GM18861 (cell line): ENCODE data around the gene BEST4.
A peak's percentile ranks its signal among the peaks of the same experiment; 100 is the strongest.
"Not testable (repeated sequence)": the region's sequence is repeated elsewhere in the genome, so short reads cannot be mapped to it uniquely, and the experiment has no call there.

Experiments
- ATAC-seq: cut with Tn5 transposase; IDR thresholded peaks from one replicate; pipeline ENCODE4 v1.9.1; 2021; ENCODE audit not compliant: unreplicated experiment

The BEST4 gene

DNA sequence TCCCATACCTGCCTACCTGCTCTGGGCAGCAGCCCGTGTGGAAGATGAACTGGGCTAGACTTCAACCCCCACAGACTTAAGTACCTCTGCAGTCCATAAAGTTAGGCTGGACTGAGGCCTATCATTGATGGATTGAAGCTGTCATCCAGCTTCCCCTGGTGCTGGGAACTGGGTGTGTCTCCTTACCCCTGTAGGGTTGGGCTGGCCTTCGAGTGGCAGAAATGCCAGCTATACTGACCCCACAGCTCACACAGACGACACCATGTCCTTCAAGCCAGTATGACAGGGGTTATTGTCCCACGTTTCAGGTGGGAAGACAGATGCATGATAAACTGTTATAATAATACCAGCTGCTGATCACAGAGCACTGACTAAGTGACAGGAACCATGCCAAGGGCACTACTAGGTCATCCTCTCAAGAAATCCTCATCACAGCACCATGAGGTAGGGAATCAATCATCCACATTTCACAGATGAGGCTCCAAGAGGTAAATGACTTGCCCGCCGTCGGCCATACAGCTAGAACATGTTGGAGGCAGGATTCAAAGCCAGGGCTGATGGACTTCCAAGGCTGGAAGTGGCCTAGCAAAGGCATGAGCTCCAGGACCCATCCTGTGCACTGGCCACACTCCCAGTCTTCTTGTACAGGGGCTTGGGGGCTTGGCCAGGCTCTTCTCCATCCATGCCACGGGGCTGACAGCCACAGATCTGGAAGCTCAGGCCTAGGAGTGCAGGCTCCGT, at the start of gene BEST4:
Gene BEST4, minus strand, starts transcription at position 51 of the 741 bp plus-strand sequence. CDS start 465 bp downstream, outside the sequence.
- no peak for ATAC-seq

DNA sequence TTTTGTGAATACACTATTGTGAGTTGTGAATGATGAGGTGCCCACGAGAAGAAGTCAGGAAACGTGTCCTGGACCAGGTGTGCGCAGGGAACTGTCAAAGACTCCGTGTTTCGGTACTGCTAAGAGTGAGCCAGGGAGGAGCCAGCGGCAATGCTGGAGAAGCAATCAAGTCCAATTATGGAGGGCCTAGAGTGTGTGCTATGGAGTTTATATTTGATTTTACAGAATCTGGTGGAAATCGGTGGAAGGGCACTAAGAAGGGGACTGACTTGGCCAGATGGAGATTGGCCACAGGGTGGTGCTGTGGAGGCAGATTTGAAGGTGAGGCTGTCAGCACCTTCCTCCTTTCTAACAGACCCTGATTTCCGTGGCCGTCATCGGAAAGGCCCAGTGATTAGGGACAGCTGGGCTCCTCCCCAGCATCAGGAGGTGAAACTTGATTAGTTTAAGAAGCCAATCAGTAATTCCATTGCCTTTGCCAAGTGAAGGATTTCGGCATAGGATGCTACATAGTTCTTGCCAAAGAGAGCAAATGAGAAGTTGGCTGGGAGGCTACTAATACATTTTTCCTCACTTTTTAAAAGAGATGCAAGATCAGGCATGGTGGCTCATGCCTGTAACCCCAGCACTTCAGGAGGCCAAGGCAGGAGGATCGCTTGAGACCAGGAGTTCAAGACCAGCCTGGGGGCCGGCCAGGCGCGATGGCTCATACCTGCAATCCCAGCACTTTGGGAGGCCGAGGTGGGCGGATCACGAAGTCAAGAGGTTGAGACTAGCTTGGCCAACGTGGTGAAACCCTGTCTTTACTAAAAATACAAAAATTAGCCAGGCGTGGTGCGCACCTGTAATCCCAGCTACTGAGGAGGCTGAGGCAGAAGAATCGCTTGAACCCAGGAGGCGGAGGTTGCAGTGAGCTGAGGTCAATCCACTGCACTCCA, 48.0 kb upstream of the BEST4 start:
- ATAC-seq = peak; percentile 78

DNA sequence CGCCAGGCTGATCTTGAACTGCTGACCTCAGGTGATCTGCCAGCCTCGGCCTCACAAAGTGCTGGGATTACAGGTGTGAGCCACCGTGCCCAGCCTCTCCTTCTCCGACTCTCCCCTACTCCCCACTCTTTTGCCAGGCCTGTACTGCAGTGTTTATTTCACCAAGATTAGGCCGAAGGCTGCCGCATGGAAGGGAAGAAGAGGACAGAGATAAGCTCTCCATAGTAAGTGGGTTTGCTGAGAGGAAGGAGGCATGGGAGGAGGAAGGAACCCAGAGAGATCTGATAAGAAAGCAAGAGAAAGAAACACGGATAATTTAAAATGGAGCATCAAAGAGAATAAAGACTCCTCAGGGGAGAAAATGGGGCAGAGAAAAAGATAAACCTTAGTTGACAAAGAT, 46.4 kb upstream of the BEST4 start:
- ATAC-seq = no peak

DNA sequence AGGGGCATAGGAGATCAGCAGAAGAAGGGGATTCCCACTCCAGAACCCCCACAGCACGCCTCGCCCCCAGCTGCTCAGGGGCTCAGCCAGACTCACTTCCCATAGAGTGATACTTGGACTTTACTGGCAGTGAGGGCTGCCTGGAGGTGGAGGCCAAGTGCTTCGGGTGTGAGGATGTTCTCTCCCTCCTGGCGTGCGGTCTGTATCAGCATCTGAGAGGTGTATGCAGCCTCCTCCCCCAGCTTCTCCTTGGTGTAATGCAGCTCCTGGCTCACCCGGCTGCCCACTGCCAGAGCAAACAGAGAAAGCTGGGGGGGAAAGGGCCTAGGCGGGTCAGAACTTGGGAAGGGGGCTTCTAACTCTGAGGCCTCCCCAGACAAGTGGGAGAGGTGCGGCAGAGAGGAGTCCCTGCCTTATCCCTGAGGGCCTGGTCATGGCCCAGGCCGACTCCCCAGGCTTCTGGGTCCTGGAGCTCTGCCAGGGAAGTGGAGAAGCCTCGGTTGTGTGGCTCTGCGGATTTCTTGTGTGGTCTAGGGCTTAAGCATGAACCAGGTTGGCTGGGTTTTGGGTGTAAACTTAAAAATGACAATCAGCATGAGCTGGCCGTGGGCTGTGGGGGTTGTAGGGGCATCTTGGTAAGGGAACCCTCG, 44.2 kb upstream of the BEST4 start:
- ATAC-seq = no peak

DNA sequence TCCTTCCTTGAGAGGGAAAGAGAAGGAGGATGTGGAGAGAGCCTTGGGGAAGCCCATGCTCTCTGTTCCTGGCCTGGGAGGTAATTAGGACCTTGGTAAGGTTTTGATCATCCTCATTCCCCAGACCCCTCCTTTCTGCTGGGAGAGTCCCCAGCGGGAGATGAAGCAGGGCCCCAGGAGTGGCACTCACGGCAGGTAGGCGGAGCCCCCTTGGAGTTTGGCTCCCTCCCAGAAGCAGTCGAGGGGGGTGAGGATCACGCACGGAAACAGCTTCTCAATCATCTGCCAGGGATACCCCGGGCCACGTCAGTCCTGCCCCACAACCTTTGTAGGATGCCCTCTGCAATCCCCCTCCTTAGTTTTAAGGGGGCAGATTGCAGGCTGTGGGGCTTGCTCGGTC, 43.5 kb upstream of the BEST4 start:
- no peak for ATAC-seq

DNA sequence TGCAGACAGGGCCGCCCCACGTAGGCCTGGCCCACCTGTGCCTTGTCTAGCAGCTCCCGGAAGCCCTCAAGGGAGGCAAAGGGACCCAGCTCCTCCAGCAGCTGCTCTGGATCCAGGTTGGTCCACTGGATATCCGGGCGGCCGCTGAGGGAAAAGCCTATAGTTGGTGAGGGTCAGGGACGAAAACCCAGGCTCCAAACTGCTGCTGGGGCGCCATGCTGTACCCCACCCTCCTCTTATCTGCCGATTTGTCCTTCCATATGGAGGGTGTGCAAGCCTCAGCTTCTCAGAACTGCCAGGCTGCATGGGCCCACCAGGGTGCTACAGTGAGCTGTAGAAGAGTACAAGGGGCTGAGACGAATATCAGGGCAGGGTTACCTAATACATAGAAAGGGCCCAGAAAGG, 42.9 kb upstream of the BEST4 start:
- no peak for ATAC-seq

DNA sequence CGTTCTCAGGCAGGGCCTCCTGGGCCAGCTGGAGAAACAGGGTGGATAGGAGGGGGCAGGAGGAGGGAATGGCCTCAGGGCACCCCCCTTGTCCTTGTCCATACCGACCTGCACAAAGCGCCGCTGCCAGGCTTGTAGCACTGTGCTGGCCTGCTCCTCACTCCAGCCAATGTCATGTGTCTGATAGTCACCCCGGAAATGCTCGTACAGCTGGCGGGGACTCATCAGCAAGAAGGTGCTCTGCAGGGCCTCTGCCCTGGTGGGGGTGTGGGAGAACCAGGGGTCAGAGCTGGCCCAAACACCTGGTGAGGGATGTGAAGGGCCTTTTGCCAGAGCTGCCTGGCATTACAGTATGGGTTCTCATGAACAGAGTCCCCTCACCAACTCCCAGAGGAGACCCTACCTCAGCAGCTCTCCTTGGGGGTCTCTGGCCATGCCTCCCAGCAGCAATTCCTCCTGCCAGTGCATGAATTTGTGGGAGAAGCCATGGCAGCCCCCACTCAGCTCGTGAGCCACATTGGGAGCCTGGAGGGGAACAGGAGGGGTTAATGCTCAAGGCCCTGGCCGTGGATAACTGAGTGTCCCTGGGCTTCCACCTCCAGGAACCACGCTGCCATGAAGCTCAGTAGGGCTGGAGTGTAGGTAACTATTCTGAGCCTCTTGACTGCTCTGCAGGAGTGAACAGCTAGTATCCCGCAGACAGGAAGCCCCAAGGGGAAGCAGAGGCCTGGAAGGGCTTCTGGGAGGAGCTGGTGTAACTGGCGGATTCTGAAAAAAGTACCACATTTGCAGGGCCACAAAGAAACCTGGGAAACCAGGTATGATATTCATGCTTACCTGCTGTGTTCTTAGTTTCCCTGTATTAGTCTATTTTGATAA, 41.8 kb upstream of the BEST4 start:
- ATAC-seq = no peak

DNA sequence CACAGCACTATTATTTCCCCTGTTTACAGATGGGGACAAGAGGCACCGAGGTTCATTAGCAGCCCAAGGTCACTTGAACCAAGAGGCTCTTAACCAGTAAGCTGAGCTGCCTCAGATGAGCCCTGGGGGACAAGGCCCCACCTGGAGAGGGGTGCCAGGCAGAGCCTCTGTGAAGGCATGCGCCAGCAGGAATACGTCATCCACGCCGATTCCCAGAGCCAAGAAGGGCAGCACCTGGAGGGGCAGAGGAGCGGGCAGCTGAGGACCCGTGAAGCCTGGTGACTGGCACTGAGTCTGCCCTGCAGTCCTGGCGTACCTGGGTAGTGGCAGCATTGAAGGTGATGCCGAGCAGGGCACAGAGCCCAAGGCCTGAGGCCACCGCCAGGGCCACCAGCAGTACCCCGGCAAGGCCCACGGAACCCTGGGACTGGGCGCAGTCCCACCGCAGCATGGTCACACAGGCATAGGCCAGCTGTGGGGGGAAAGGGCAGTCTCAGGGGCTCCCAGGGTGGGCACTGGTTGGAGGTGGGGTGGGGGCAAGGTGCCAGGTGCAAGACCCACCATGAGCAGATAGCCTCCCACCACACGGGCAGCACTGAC, 41.0 kb upstream of the BEST4 start:
- no peak for ATAC-seq

DNA sequence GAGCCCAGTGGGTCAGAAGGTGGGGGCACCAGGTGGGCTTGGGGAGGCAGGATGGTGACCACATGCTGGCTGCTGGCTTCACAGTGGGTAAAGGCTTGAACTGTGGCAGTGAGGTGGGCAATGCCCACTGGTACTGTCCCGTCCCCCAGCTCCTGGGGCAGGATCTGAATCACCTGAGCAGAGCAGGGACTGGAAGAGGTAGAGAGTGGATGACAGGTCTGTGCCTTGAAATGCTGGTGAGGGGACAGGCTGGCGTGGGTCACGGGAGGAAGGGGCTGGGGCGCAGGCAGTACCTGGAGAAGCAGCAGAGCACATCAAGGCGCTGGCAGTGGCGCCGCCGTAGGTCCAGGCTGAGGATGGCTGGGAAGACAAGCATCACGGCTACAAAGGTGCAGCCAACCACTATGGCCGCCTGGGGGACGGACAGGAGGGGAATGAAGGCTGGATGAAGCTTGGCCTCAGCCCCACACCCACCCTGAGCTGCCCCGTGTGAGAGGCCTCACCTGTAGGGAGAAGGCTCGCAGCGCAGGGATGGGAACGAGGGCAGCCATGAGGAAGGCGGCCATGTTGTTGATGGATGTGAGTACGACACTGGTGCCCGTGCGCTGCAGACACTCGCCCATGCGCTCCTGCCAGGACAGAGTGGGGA, 40.2 kb upstream of the BEST4 start:
- no peak for ATAC-seq

DNA sequence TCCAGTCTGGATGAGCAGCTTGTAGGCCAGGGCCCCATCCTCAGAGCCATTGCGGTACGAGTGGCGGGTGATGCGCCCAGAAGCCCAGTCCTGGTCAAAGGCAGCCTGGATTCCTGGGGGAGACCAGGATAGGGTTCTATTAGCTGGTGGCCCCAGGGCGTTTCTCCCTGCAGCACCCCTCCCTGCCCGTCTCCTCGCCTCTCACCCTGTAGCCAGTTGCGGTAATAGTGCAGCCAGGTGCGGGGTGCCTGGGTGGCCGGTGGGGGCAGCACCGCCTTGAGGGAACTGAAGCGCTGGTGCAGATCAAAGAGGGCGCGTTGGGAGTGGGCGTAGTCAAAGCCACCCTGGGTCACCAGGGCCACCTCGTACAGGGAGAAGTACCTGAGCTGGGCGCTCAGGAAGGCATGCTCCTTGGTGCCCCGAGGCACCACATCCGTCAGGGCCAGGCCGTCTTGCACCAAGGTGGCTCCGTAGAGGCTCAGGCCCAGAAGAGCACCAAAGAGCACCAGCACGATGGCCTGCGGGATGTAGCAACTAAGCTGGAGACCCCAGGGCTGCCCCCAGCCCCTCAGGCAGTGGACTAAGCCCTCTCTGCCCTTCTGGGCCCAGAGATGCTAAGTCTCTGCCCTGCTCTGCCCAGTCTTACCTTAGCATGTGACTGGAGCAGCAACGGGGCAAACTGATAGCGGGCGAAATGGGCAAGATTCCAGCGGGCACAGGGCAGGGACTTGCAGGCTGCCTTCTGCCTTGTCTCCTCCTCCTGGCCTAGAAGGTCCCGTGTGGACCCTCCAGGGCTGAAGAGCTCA, 39.4 kb upstream of the BEST4 start:
- no peak for ATAC-seq

DNA sequence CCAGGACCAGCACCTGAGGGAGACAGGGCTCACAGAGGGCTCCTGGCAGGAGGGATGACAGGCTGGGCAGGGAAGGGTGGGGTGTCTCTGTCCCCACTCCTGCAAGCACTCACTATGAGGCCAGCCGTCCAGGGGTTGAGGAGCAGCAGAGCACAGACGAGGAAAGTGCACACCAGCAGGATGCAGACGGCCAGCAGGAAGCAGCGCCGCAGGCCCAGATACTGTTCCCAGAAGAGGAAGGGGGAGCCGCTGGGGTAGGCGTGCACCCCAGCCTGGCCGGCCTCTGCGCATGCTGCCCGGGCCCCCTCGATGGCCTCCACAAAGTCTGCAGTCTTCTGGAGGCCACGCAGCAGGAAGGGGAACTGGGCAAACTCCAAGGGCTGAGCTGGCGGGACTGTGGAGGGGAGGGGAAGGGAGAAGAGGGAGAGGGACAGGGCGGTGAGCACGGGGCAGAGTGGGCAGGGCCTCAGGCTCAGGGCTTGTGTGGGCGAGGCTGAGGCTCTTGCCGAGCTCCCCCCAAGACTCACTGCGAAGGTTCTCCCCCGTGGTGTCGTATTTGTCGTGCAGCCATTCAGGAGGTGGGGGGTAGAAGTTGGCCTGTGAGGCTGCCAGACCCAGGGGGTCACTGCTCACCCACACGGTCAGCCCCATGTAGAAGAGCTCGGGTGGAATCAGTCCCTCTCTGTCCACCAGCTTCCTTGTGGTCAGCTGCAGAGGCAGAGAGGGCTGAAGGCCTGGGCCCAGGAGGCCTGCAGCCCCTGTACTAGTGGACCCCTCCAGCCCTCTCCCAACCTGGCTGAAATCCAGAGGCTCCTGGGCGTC, 38.6 kb upstream of the BEST4 start:
- no peak for ATAC-seq

DNA sequence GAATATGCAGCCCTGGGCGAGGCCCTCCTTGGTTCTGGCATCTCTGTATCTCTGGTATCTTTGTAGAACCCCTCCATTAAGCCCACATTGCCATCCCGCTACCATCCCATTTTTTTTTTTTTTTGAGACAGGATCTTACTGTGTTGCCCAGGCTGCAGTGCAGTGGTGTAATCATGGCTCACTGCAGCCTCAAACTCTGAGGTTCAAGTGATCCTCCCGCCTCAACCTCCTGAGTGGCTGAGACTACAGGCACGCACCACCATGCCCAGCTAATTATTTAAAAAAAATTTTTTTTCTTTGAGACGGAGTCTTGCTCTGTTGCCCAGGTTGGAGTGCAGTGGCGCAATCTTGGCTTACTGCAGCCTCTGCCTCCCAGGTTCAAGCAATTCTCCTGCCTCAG, 36.4 kb upstream of the BEST4 start:
- not testable (repeated sequence) for ATAC-seq

DNA sequence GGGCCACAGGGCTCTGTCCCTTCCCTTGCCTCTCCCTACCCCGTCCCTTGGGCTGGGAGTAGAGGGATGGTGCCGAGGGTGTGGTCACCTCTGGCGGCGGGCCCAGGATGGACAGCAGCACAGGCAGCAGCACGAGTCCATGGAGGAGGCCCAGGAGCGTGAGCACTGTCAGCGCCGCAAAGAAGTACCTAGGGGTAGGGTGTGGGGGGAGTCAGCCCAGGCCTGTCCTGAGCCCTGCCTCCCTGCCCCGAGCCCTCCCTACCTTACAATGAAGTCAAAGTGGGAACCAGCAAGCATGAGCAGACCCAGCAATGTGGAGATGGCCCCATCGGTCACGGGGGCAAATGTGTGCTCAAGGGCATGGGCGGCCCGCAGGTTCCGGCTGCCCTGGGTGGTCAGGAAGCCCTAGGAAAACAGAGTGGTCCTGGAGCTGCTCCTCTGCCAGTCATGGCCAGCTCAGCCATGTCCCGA, 35.0 kb upstream of the BEST4 start:
- no peak for ATAC-seq

DNA sequence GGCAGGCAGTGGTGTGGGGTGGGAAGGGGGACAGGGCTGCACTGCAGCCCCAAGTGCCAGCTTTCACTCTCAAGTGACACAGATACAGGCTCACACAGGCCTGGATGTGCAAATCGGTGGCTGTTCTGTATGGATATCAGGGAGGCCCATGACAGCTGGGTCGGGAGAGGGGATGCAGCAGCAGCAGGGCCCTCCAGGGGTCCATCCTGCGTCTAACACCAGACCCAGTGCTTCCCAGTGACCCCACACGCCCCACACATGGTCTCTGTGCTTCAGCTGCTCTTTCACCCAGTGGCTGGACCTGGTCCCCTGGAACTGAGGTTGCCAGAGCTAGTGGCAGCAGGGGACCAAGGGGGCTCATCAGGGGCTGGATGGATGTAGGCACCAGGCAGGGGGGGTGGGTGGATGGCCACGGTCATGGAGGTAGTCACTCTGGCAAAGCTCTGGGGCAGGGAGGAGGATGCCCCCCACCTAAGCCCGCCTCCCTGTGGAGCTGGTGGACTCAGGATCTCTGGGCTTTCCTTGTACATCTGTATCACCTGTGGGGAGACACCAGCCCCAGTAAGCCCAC, 34.2 kb upstream of the BEST4 start:
- ATAC-seq = no peak

DNA sequence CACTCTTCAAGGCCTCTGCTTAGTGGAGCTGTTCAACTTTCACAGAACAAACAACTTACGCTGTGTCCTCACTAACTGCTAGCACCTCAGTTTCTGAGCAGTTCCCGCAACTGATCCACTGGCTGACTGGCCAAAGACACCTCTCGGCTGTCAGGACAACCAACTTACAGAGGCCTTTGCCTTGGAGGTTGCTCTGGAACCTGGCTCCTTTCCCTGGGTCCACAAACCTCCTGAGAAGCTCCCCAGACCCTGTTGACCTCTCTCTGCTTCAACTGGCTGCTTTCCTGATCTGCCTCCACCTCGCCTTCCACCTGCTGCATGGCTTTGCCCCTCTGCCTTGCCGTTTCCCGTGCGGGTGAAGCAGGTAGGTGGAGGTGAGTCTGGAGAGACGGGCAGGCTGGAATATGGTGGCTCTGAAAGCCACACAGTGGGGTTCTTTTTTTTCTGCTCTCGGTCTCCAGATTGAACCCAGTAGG, 33.3 kb upstream of the BEST4 start:
- no peak for ATAC-seq

DNA sequence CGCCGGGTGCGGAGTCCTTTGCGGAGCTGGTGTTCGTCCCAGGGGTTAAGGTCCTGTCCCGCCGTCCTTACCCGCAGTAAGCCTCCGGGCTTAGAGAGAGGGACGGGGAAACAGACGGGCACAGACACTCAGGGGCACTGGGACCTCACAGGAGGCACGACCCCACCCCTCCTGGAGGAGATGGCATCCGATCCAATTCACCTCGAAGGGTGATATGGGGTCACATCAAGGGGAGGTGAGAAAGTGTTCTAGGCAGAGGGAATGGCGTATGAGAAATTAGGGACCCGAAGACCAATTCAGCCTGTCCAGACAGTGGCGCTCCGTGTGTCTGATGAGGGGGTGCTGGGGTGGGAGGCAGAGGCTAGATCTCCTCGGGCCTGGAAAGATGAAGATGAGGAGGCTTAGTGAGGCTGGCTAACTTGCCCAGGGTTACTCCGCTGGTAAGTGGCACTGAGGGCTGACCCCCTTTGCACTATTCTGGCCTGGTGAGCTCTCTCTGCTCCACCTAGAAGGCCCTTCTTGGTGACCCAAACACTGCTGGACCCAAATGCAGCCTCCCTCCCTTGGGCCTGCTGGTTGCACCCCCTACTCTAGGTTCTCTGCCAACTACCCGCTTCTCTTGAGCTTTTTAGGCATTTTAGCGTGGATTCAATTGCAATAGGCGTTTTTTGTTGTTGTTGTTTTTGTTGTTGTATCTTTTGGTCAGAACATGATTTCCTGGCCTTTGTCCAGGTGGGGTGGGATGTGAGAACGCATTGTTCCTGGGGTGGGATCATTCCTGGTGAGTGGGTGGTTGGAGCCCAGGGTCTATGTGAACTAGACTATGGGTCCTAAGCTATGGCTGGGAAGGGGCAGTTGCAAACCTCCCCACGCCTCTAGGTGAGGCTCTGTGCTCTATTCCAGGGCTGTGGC, 32.6 kb upstream of the BEST4 start:
- ATAC-seq = no peak
